AG09309 (cell line): ENCODE results near the gene LRRC51.

Source experiments
- DNase-seq: peaks from one replicate; pipeline ENCODE4 v3.0.0-alpha.2; 2010; ENCODE audit warnings: low read depth
- H3K4me3 ChIP-seq: 2 replicates; pipeline ENCODE4 v1.5.1; 2011; ENCODE audit warnings: mild to moderate bottlenecking, low read depth, low read length, moderate library complexity; ENCODE audit not compliant: control insufficient read depth
- CTCF ChIP-seq: IDR thresholded peaks from 2 replicates; pipeline ENCODE4 v1.5.1; 2011; ENCODE audit warnings: mild to moderate bottlenecking, low read depth, low read length, inconsistent platforms; ENCODE audit not compliant: insufficient read depth, control insufficient read depth; ENCODE audit errors: missing control alignments

The LRRC51 gene

GRCh38 chr11:72112143-72112977 is 31.7 kb downstream of the LRRC51 start, which contains the start of gene ANAPC15:
TSS of gene ANAPC15 (minus strand) at chr11:72112695. CDS start at chr11:72111276, 1,419 bp downstream.
- peak; percentile 98 for DNase-seq
- no peak for TF ChIP-seq CTCF
- H3K4me3 ChIP-seq: peak within 1 kb of the TSS; percentile 76

GRCh38 chr11:72112978-72113808 is 32.5 kb downstream of the LRRC51 start:
- H3K4me3 ChIP-seq: peak overlapping the region; percentile 76
- TF ChIP-seq CTCF: no peak
- no peak for DNase-seq

GRCh38 chr11:72114570-72114969 is 33.9 kb downstream of the LRRC51 start:
- H3K4me3 ChIP-seq: no peak overlapping the region
- no peak for DNase-seq
- TF ChIP-seq CTCF: no peak

GRCh38 chr11:72116019-72116755 is 35.5 kb downstream of the LRRC51 start:
- DNase-seq: no peak
- no peak for TF ChIP-seq CTCF
- no peak overlapping the region for H3K4me3 ChIP-seq

- no peak for DNase-seq
- TF ChIP-seq CTCF: no peak
- H3K4me3 ChIP-seq: no peak overlapping the region
These were observed 38.5 kb downstream of the LRRC51 start for GRCh38 chr11:72119198-72119597.

- no peak overlapping the region for H3K4me3 ChIP-seq
- TF ChIP-seq CTCF: no peak
- DNase-seq: no peak
These were observed 40.3 kb downstream of the LRRC51 start for GRCh38 chr11:72120930-72121329.
